CD4-positive, CD25-positive, alpha-beta regulatory T cell (primary cell): ENCODE results near the gene SOX5. TPM values are rescaled to one million over a fixed set of nuclear protein-coding genes. Genes with fewer than 3 reads are reported as not detected.

Experiments used
- ATAC-seq, 2 donors: fragments of 150-1000 bp; cut with Tn5 transposase; one replicate each; pipeline ENCODE4 v1.10.0; 2021; ENCODE audit warnings: low read depth in 2 of 2, moderate number of reproducible peaks in 2 of 2, moderate library complexity in 1 of 2
- DNase-seq, 3 donors: peaks; one replicate each; pipeline versions ENCODE4 v3.0.0 to v3.0.0-alpha.2; 2012 to 2022; ENCODE audit warnings: mixed read lengths in 1 of 3
- H3K27ac ChIP-seq: one replicate; pipeline ENCODE4 v1.7.0; 2013; ENCODE audit warnings: mild to moderate bottlenecking, low read length; ENCODE audit not compliant: insufficient read depth, poor library complexity, severe bottlenecking
- H3K27me3 ChIP-seq: one replicate; pipeline ENCODE4 v1.7.0; 2013; ENCODE audit warnings: low read length; ENCODE audit not compliant: control insufficient read depth, insufficient read depth
- H3K36me3 ChIP-seq: one replicate; pipeline ENCODE4 v1.7.0; 2013; ENCODE audit warnings: mild to moderate bottlenecking, low read length, moderate library complexity; ENCODE audit not compliant: control insufficient read depth, insufficient read depth
- H3K4me1 ChIP-seq: 2 replicates; pipeline ENCODE4 v1.7.0; 2013; ENCODE audit warnings: mild to moderate bottlenecking, low read length; ENCODE audit not compliant: insufficient read depth, control insufficient read depth, poor library complexity, severe bottlenecking
- H3K4me3 ChIP-seq: one replicate; pipeline ENCODE4 v1.7.0; 2013; ENCODE audit warnings: low read depth, mild to moderate bottlenecking, low read length, moderate library complexity
- H3K9me3 ChIP-seq, 2 experiments: 1 replicate in 1 of 2; 2 replicates in 1 of 2; pipeline ENCODE4 v1.7.0; 2013; ENCODE audit warnings: low read length in 2 of 2, mild to moderate bottlenecking in 1 of 2, moderate library complexity in 1 of 2; ENCODE audit not compliant: control insufficient read depth in 2 of 2
- H3K27ac Mint-ChIP-seq, 3 donors: one replicate each; pipeline ENCODE4 v1.8.0; 2020 to 2022; ENCODE audit warnings: mild to moderate bottlenecking in 3 of 3, mixed read lengths in 3 of 3, moderate library complexity in 2 of 3
- H3K27me3 Mint-ChIP-seq: one replicate; pipeline ENCODE4 v1.8.0; 2022; ENCODE audit warnings: mild to moderate bottlenecking, mixed read lengths
- H3K36me3 Mint-ChIP-seq: one replicate; pipeline ENCODE4 v1.8.0; 2020; ENCODE audit warnings: mixed read lengths
- H3K4me1 Mint-ChIP-seq, 4 donors: one replicate each; pipeline ENCODE4 v1.8.0; 2020 to 2022; ENCODE audit warnings: mixed read lengths in 4 of 4, mild to moderate bottlenecking in 1 of 4
- H3K4me3 Mint-ChIP-seq, 4 donors: one replicate each; pipeline ENCODE4 v1.8.0; 2020 to 2022; ENCODE audit warnings: mild to moderate bottlenecking in 4 of 4, mixed read lengths in 4 of 4, moderate library complexity in 3 of 4
- H3K9me3 Mint-ChIP-seq, 7 donors: one replicate each; pipeline ENCODE4 v1.8.0; 2020 to 2022; ENCODE audit warnings: mixed read lengths in 7 of 7, mild to moderate bottlenecking in 3 of 7, moderate library complexity in 2 of 7
- polyA plus RNA-seq, 4 donors: library from polyadenylated mRNA; unstranded; fragments of 300-500 nt; fragmentation: Illumina TruSeq; gene quantifications; one replicate each; pipeline ENCODE4 v1.2.3, GENCODE V29; 2021
- total RNA-seq: library from RNA; stranded (reverse); gene quantifications from one replicate; pipeline ENCODE4 v1.2.3, GENCODE V29; 2022

Gene SOX5
- total and polyA plus RNA-seq, 5 donors from 2014 or later: not detected

DNA sequence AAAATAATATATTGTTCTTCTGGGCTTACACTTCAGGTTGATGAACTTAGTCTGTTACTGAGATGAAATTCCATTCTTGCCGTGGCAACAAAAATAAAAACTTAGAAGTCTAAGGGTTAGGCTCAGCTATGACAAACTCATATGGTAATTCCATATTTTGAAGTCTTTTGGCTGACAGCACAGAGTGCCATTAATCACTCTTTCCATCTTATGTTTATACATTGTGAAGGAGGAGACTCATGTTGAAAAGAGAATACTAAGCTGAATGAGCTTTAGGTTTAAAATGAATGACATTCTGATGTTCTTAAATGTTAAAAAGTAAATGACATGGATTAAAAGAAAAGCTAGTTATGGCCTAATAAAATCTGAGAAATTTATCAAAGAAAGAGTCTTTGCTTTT lies 291.9 kb downstream of the SOX5 start:
- Histone ChIP-seq H3K27me3 (no peaks in the 10 kb centered on the region), H3K4me3 (no peak overlapping the region), H3K36me3 (no peaks in the 10 kb centered on the region), H3K9me3 (no peaks in the 10 kb centered on the region), H3K4me1 (no peaks in the 10 kb centered on the region), H3K27ac (no peak overlapping the region)
- peaks cover 0 to 6% (median 3%) of the 10 kb centered on the region in 7 donors for H3K9me3 Mint-ChIP-seq
- H3K4me1 Mint-ChIP-seq: no peaks in the 10 kb centered on the region
- no peak overlapping the region for H3K27ac Mint-ChIP-seq
- H3K27me3 Mint-ChIP-seq: no peaks in the 10 kb centered on the region
- H3K36me3 Mint-ChIP-seq: no peaks in the 10 kb centered on the region
- DNase-seq: no peak
- no peak overlapping the region for H3K4me3 Mint-ChIP-seq
- no peak for ATAC-seq

DNA sequence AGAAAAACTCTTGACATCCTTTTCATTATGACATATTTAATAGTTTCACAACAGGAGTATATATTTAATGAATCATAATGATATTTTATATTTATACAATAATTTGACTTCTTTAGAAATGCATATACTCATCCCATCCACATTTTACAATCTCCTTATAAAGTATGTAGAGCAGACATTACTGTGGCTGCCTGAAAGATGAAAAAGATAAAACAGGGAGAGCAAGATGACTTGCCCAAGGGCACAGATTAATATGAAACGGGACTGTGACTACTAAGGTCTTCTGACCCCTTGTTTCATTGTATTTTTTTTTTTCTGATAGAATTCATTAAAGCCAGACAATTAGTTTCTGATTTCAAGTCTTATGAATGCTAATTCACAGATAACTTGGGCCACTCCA lies 293.6 kb downstream of the SOX5 start:
- Histone ChIP-seq H3K9me3 (no peaks in the 10 kb centered on the region), H3K27ac (no peak overlapping the region), H3K4me1 (no peaks in the 10 kb centered on the region), H3K36me3 (no peaks in the 10 kb centered on the region), H3K27me3 (no peaks in the 10 kb centered on the region), H3K4me3 (no peak overlapping the region)
- no peak overlapping the region for H3K27ac Mint-ChIP-seq
- peaks cover 1 to 10% (median 4%) of the 10 kb centered on the region in 7 donors for H3K9me3 Mint-ChIP-seq
- no peaks in the 10 kb centered on the region for H3K4me1 Mint-ChIP-seq
- DNase-seq: no peak
- H3K27me3 Mint-ChIP-seq: no peaks in the 10 kb centered on the region
- H3K36me3 Mint-ChIP-seq: no peaks in the 10 kb centered on the region
- H3K4me3 Mint-ChIP-seq: no peak overlapping the region
- no peak for ATAC-seq

DNA sequence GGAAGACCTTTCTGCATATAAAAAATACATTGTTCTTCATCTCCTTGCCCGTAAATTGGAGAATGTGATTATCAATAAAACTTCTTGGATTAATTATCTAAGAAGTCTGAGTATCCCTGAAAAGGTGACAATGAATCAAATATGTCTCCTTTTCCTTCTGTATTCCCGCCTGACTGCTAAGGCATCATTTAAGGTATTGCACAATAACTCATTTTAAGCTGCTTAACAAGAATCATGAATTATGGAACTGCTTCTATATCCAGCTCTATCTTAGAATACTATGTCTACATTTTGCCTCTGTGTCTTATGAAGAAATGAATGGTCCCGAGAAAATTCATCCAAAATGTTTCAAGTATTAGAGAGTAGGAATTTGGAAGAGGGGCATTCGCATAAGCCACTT lies 294.4 kb downstream of the SOX5 start:
- Mint-ChIP-seq H3K27me3 (no peaks in the 10 kb centered on the region), H3K36me3 (no peaks in the 10 kb centered on the region), H3K4me1 (no peaks in the 10 kb centered on the region), H3K27ac (no peak overlapping the region), H3K4me3 (no peak overlapping the region), H3K9me3 (peaks cover 0 to 10% (median 6%) of the 10 kb centered on the region in 7 donors)
- DNase-seq (no peak), ATAC-seq (no peak)
- Histone ChIP-seq H3K9me3 (no peaks in the 10 kb centered on the region), H3K36me3 (no peaks in the 10 kb centered on the region), H3K4me1 (no peaks in the 10 kb centered on the region), H3K27me3 (no peaks in the 10 kb centered on the region), H3K4me3 (no peak overlapping the region), H3K27ac (no peak overlapping the region)

DNA sequence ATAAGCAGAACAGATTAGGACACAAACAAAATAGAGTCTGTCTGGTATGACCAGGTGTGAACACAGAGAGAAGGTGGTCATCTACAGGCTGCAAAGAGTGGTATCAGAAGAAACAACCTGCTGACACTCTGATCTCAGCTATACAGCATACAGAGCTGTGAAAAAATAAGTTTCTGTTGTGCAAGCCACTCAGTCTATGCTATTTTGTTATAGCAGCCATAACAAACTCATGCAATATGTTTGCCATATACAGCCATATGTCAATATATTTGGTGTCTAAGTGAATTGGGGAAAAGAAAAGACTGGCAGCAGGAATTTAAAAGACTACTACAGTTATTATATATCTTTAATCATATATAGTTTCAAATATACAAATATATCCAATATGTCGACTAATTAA lies 300.9 kb downstream of the SOX5 start:
- H3K9me3 ChIP-seq: no peaks in the 10 kb centered on the region
- H3K36me3 ChIP-seq: no peaks in the 10 kb centered on the region
- no peak overlapping the region for H3K4me3 ChIP-seq
- no peak for ATAC-seq
- Mint-ChIP-seq H3K9me3 (peaks cover 0 to 16% (median 8%) of the 10 kb centered on the region in 7 donors), H3K36me3 (no peaks in the 10 kb centered on the region), H3K27me3 (no peaks in the 10 kb centered on the region), H3K4me3 (no peak overlapping the region), H3K4me1 (no peaks in the 10 kb centered on the region), H3K27ac (no peak overlapping the region)
- no peaks in the 10 kb centered on the region for H3K27me3 ChIP-seq
- no peaks in the 10 kb centered on the region for H3K4me1 ChIP-seq
- no peak overlapping the region for H3K27ac ChIP-seq
- DNase-seq: no peak

DNA sequence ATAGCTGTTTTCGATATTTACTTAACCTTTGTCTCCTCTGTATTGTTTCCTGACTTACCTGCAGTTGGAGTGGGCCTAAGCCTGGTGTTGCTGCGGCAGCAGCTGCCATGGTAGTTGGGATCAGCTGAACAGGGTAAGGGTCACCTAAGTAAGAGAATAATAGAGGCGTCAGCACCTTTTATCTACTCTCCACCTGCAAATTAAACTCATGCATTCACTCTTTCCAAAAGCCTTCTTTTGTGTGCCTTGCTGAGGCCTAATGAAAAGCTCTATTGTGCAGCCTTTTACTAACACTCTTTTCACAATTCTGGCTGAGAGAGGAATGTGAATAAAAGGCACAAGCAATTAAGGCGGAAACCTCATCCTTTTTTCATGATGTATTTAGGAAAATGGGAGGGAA lies 308.7 kb downstream of the SOX5 start:
- no peaks in the 10 kb centered on the region for H3K36me3 Mint-ChIP-seq
- H3K27ac Mint-ChIP-seq: no peak overlapping the region

DNA sequence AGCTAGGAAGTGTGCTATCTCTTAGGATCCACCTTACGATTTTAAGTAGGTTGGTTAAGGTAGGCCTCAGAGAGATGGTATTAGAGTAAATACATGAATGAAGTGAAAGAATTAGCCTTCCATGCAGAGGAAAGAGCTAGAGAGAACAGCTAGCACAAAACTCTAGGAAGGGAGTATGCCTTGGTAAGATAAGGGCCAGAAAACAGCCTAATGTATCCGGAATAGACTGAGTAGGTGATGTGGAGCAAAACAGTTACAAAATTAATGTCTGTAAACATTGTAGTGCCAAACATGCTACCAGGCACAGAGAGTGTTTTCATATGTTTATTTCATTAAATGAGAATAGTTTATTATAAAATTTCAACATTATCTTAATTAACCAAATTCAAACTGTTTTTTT lies 315.1 kb downstream of the SOX5 start:
- Mint-ChIP-seq H3K27ac (no peak overlapping the region), H3K9me3 (peaks cover 0 to 10% (median 1%) of the 10 kb centered on the region in 7 donors), H3K27me3 (no peaks in the 10 kb centered on the region), H3K4me3 (no peak overlapping the region), H3K36me3 (no peaks in the 10 kb centered on the region), H3K4me1 (no peaks in the 10 kb centered on the region)
- no peaks in the 10 kb centered on the region for H3K9me3 ChIP-seq
- ATAC-seq: no peak
- H3K27me3 ChIP-seq: no peaks in the 10 kb centered on the region
- no peak for DNase-seq
- H3K4me3 ChIP-seq: no peak overlapping the region
- no peak overlapping the region for H3K27ac ChIP-seq
- H3K4me1 ChIP-seq: no peaks in the 10 kb centered on the region
- no peaks in the 10 kb centered on the region for H3K36me3 ChIP-seq

More for the DNA sequence above, 308.7 kb downstream of the SOX5 start:
- no peaks in the 10 kb centered on the region for H3K27me3 ChIP-seq
- H3K9me3 ChIP-seq: peaks cover 0 to 2% of the 10 kb centered on the region in 2 experiments
- no peak for ATAC-seq
- no peak overlapping the region for H3K27ac ChIP-seq
- DNase-seq: no peak
- Mint-ChIP-seq H3K27me3 (no peaks in the 10 kb centered on the region), H3K4me1 (no peaks in the 10 kb centered on the region), H3K9me3 (peaks cover 2 to 14% (median 4%) of the 10 kb centered on the region in 7 donors), H3K4me3 (no peak overlapping the region)
- no peaks in the 10 kb centered on the region for H3K36me3 ChIP-seq
- no peaks in the 10 kb centered on the region for H3K4me1 ChIP-seq
- no peak overlapping the region for H3K4me3 ChIP-seq

DNA sequence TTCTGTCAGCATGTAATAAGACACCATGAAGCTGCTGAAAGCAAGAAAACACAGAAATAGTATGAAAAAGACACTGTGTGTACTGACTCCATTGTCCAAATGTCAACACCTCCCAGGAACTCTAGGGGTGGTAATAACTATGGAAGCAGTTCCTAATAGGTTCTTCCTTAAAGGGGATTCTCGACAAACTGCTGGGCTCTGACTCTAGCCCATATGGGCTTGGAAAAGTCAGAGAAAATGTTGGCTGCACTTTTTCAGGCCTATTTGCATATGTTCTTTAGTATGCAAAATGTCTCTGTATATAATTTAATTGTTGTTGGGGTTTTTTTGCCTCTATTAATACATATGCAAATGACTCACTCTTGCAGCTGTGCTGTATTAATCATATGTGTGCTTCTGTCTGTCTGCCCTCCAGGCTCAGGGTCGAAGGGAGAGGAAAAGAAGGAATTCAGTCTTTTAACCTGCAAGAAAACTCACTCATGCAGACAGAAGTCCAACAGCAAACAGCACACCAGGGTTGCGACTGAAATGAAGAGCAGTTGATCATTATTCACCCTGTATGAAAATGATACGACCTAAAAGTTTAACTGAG lies 317.6 kb downstream of the SOX5 start:
- Histone ChIP-seq H3K4me1 (no peaks in the 10 kb centered on the region), H3K36me3 (no peaks in the 10 kb centered on the region), H3K4me3 (no peak overlapping the region), H3K27ac (no peak overlapping the region), H3K27me3 (no peaks in the 10 kb centered on the region), H3K9me3 (no peaks in the 10 kb centered on the region)
- Mint-ChIP-seq H3K27me3 (no peaks in the 10 kb centered on the region), H3K27ac (no peak overlapping the region), H3K9me3 (peaks cover 0 to 10% (median 1%) of the 10 kb centered on the region in 7 donors), H3K36me3 (no peaks in the 10 kb centered on the region), H3K4me3 (no peak overlapping the region), H3K4me1 (no peaks in the 10 kb centered on the region)
- ATAC-seq (no peak), DNase-seq (no peak)

DNA sequence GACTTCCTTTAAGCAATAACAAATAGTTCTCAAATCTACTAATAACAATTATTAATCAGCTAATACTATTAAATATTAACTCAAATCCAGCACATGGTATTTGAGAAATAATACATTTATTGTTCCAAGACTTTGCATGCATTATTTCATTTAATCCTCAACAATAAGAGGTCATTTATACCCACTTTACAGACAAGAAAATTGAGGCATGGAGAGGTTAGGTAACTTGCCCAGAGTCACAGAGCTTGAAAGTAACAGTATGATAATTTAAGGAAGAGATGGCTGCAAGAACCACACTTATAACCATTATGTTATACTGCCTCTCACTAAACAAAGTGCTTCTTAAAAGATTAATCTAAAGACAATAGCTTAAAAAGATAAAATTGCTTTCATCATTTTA lies 318.9 kb downstream of the SOX5 start:
- H3K36me3 ChIP-seq: no peaks in the 10 kb centered on the region
- Mint-ChIP-seq H3K27me3 (no peaks in the 10 kb centered on the region), H3K9me3 (peaks cover 0 to 6% (median 1%) of the 10 kb centered on the region in 7 donors)

More for the DNA sequence above, 318.9 kb downstream of the SOX5 start:
- Histone ChIP-seq H3K4me3 (no peak overlapping the region), H3K27me3 (no peaks in the 10 kb centered on the region), H3K4me1 (no peaks in the 10 kb centered on the region), H3K9me3 (no peaks in the 10 kb centered on the region), H3K27ac (no peak overlapping the region)
- ATAC-seq (no peak), DNase-seq (no peak)
- Mint-ChIP-seq H3K36me3 (no peaks in the 10 kb centered on the region), H3K4me1 (no peaks in the 10 kb centered on the region), H3K4me3 (no peak overlapping the region), H3K27ac (no peak overlapping the region)
